ENCODE measurements around the gene ABHD17A.
A peak's percentile ranks its signal among the peaks of the same experiment; 100 is the strongest.

The ABHD17A gene

DNA sequence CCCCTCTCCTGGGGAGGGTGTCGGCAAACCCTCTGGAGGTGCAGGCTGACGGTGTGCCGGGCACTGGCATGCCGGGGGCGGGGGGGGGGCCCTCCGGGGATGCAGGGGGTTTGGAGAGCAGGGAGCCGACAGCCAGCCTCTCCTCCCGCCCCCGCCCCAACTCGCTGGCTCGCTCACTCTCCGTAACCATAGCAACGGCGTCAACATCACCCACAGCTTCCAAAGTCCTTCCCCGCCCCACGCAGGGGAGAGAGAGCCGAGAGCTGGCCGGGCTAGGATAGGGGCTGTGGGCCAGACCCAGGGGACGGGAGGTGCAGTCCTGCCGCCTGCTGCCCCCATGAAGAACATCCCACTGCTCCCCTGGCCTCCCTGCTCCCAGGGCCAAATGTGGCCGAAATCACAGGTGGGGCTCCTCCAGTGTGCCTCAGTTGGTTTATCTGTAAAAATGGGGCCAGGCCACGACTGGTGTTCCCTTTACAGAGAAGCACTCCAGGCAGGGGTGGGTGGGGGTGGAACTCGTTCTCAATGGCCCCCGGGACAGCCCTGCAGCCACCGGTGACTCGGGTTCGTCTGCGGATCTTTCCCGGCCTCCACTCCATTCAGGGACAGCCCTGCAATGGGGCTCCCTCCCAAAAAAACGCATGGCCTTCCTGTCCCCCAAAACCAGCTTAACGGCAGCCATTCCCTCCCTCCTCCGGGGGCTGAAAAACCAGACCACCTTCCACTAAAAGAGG lies 25.1 kb downstream of the ABHD17A start:
- TF ChIP-seq, protein P1, sequence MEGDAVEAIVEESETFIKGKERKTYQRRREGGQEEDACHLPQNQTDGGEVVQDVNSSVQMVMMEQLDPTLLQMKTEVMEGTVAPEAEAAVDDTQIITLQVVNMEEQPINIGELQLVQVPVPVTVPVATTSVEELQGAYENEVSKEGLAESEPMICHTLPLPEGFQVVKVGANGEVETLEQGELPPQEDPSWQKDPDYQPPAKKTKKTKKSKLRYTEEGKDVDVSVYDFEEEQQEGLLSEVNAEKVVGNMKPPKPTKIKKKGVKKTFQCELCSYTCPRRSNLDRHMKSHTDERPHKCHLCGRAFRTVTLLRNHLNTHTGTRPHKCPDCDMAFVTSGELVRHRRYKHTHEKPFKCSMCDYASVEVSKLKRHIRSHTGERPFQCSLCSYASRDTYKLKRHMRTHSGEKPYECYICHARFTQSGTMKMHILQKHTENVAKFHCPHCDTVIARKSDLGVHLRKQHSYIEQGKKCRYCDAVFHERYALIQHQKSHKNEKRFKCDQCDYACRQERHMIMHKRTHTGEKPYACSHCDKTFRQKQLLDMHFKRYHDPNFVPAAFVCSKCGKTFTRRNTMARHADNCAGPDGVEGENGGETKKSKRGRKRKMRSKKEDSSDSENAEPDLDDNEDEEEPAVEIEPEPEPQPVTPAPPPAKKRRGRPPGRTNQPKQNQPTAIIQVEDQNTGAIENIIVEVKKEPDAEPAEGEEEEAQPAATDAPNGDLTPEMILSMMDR (IDR thresholded peaks at IDR 0.05; ENCODE audit: extremely low read depth, insufficient read depth, missing control alignments) = no peak
- in situ Hi-C loops (cut with MboI; ENCODE audit: low pct_unique_long_range_greater_than_20kb, low sequenced_read_pairs, unreplicated experiment) = no loop called here
- DNase-seq (ENCODE audit: low spot score) = no peak

DNA sequence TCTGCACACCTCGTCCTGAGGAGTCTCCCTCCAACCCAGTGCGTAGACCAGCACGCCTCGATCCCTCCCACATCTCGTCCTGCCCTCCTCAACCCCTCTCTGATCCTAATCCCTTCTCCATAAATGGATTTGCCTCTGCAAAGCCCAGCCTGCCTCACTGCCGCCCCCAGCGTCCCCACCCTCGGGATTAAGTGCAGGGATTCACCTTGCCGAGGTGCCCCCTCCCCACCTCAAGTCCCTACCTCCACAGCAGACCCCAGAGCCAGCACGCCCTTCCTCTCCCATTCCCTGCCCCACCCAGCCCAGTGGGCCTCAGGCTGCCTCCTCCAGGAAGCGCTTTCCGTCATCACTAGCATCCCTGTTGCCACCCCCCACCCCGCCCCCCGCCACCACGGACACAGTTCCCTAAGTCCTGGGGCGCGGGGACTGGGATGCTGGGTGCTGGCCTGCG lies 25.9 kb downstream of the ABHD17A start:
- no peak for DNase-seq (ENCODE audit: low spot score)
- in situ Hi-C loops (cut with MboI; ENCODE audit: low pct_unique_long_range_greater_than_20kb, low sequenced_read_pairs, unreplicated experiment) = no loop called here
- TF ChIP-seq, protein P1 (IDR thresholded peaks at IDR 0.05; ENCODE audit: extremely low read depth, insufficient read depth, missing control alignments) = no peak

DNA sequence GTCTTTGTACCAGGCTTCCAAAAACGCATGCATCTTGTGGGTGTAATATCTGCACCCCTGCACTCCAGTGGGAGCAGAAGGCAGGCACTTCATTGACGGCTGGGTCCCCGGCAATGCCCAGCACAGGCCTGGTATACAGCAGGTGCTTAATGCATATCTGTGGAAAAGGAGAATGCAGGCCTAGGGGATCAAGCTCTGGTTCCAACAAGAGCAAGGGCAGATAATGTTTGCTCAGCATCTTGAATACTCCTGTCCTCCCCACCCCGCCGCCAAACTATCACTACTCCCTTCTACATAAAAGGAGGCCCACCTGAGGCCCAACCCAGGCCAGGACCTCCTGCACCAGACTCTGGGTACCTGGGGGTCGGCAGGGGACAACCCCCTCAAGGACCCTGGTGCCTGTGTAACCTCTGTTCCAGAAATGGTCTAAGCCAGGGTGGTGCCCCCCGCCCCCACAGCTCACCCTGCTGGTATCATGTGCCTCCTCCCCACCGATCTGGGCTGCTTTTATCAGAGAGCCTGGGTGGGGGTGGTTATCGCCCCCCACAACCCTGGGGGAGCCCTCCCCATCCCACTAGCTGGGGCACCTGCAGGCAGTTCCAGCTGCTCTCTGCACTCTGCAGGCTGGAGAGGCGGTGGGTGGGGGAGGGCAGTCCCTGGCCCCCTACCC lies 26.7 kb downstream of the ABHD17A start:
- no peak for DNase-seq (ENCODE audit: low spot score)
- TF ChIP-seq, protein P1 (IDR thresholded peaks at IDR 0.05; ENCODE audit: extremely low read depth, insufficient read depth, missing control alignments) = no peak
- in situ Hi-C loops (cut with MboI; ENCODE audit: low pct_unique_long_range_greater_than_20kb, low sequenced_read_pairs, unreplicated experiment) = no loop called here

DNA sequence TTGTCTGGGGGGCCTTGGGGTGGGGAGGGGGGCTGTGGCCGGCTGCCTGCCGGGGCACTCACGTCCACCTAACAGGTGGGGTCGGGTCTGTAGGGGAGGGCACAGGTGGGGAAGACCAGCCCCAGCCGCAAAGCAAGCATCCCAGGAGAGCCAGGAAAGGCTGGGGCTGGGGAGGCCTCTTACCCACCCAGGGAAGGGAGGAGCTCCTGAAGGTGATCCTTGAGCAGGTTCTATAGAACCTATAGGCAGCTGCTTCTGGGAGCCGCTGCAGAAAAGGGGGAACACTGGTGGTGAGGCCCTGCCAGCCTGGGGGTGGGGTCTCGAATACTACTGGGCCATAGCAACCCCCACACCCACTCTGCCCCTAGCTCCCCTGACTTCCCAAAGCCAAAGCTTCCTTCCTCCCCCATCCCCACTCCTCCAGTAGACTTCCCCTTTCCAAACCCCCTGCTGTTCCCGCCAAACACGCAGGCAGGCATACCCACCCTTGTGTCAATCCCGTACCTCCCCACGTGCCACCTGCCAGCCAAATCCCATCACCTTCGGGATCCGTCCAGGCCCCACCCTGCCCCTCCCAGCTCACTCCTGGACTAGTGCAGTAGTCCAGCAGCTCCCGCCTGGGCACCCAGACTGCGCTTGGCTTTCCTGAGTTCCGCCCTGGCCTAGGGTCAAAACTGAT lies 27.5 kb downstream of the ABHD17A start:
- TF ChIP-seq, protein P1 (IDR thresholded peaks at IDR 0.05; ENCODE audit: extremely low read depth, insufficient read depth, missing control alignments) = no peak
- in situ Hi-C loops (cut with MboI; ENCODE audit: low pct_unique_long_range_greater_than_20kb, low sequenced_read_pairs, unreplicated experiment) = no loop called here

DNA sequence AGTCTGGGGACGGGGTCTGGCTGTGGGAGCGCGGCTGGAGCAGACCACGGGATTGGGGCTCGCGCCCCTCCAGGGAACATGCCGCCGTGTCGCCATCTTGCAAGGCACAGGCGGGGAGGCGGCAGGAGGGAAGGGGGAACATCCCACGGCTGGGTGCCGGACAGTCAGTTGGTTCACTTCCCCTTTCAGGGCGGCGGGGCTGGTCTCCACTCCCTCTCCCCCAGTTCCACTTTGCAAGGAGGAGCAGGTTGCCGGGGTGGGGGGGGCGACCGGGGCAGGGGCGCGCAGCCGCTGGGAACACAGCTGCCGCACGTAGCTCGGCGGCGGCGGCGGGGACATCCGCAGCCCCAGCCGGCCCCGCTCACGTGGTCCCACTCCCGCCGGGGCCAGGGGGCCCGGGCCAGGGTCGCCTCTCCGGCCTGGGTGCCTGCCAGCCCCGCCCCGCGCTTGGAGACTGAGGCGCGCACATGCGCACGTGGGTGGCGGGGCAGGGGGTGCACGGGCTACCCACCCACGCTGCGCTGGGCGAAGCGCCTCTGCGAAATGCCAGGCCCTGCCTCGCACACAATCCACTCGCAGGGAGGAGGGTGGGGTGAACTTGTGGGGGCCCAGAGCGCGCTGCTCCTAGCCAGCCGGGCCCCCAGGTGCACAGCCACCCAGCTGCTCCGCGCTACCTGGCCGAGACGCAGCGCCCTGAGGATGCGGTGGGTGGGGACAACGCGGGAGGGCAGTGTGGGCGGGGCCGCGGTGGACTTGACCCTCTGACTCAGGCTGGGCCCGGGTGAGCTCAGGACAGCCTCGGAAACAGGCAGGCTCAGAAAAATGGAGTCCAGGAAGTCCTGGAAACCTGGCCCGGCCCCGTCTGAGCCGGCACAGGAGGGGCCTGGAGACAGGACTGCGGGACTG lies 28.3 kb downstream of the ABHD17A start:
- peak; percentile 89 for DNase-seq (ENCODE audit: low spot score)
- TF ChIP-seq, protein P1 (IDR thresholded peaks at IDR 0.05; ENCODE audit: extremely low read depth, insufficient read depth, missing control alignments) = no peak
- in situ Hi-C loops (cut with MboI; ENCODE audit: low pct_unique_long_range_greater_than_20kb, low sequenced_read_pairs, unreplicated experiment) = no loop called here

More for the DNA sequence above, 27.5 kb downstream of the ABHD17A start:
- no peak for DNase-seq (ENCODE audit: low spot score)

DNA sequence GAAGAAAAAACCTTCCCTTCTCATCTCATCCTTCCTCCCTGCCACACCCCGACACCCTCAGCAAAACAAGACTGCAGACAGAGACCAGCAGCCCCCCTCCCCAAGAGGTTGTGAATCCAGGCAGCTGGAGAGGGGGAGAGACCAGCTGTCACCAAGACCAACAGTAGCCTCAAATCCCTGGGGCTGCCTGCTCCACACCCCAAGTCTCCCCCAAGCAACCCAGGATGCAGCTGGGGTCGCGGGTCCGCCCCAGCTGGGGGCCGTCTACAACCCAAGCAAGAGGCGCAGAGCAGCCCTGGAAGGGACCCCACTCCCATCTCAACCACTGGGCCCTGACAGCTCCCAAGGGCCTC lies 29.0 kb downstream of the ABHD17A start:
- in situ Hi-C loops (cut with MboI; ENCODE audit: low pct_unique_long_range_greater_than_20kb, low sequenced_read_pairs, unreplicated experiment) = no loop called here
- TF ChIP-seq, protein P1 (IDR thresholded peaks at IDR 0.05; ENCODE audit: extremely low read depth, insufficient read depth, missing control alignments) = no peak
- DNase-seq (ENCODE audit: low spot score) = no peak

Measured in GM13977 (cell line).